MM.1S (cell line): ENCODE results near the gene NPY2R.

ENCODE experiments used
- CTCF ChIP-seq: fragments of 300-600 bp; sonication (generic); IDR thresholded peaks from 2 replicates; pipeline ENCODE4 v1.5.1; 2016; ENCODE audit warnings: antibody characterized with exemption, low read length, mixed read lengths
- EZH2 ChIP-seq: fragments of 300-600 bp; sonication (generic); optimal IDR thresholded peaks from 2 replicates; pipeline ENCODE3; 2017; ENCODE audit warnings: low read depth, mild to moderate bottlenecking, antibody characterized with exemption, low read length, mixed read lengths
- EZH2phosphoT487 ChIP-seq: fragments of 300-600 bp; sonication (generic); IDR thresholded peaks from 2 replicates; pipeline ENCODE4 v1.6.1; 2018; ENCODE audit warnings: antibody characterized with exemption, low read length

GRCh38 chr4:155170569-155170968, 37.9 kb upstream of the NPY2R start:
- TF ChIP-seq CTCF (no peak), EZH2 (no peak), EZH2phosphoT487 (no peak)
